ENCODE data around the gene ANKH.

ANKH gene

DNA sequence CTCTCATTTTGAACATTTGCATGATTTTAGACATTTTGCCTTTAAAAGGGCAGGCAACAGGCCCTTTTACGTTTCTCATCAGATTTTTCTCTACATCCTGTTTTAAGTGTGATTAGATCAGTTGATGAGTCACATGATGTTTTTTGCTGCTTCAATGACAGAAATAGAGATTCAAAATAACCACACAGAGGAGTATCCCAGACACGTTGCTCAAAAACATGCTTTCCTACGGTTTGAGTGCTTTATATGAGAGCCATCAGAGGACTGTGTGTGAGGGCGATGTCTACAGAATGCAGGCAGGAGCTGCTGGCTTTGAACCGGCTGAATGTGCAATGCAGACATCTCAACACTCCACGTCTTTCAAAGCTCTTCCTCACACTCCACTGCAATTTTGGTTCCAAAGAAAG is 165.0 kb downstream of the ANKH start:
- Histone ChIP-seq H3K4me1 (peaks cover 0 to 31% (median 5%) of the 10 kb centered on the region in 4 donors), H3K27me3 (no peaks in the 10 kb centered on the region), H3K36me3 (peaks cover 28 to 55% (median 49%) of the 10 kb centered on the region in 3 donors), H3K27ac (peak overlapping the region; percentile 45 to 65), H3K9me3 (no peaks in the 10 kb centered on the region), H3K4me3 (no peak overlapping the region)
- intact Hi-C loops (cut with DNase I; ENCODE audit: low total_unique reads) = no loop called here
- no peak for TF ChIP-seq CTCF (IDR thresholded peaks at IDR 0.05)
- DNase-seq = no peak

- Histone ChIP-seq H3K36me3 (peaks cover 18 to 44% (median 38%) of the 10 kb centered on the region in 3 donors), H3K27ac (peak overlapping the region; percentile 45 to 65), H3K4me1 (peaks cover 6 to 41% (median 16%) of the 10 kb centered on the region in 4 donors), H3K9me3 (no peaks in the 10 kb centered on the region), H3K27me3 (no peaks in the 10 kb centered on the region), H3K4me3 (no peak overlapping the region)
- TF ChIP-seq CTCF (IDR thresholded peaks at IDR 0.05) = no peak
- intact Hi-C loops (cut with DNase I; ENCODE audit: low total_unique reads) = no loop called here
- no peak for DNase-seq
Measured at GRCh38 chr5:14705556-14705955, 166.0 kb downstream of the ANKH start.

DNA sequence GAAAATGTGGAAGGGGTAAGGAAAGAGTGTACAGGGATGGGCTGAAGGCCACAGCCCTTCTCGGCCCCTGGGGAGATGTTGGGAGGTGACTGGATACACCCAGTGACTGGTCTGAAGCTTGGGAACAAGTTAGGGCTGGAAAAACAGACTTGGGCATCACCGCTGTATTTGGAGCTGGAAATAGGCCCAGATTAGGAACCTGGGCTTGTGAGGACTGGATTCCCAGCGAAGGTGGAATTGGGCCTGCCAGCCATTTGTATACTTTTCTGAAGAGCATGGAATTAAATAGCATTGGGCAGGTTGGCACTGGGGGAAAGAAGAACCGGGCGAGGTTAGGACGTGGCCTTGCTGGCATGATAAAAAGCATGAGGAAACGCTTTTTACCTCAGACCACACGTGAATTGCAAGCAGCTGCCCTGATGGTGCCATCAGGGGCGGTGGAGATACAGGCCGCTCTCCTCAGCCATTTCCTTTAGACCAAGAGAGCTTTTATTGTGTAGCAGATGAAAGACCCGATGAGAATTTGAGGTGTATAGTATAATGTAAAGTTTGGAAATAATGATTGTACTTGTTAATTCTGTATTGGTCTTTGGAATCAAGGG is 169.2 kb downstream of the ANKH start:
- H3K27me3 ChIP-seq = no peaks in the 10 kb centered on the region
- peaks cover 0 to 33% (median 20%) of the 10 kb centered on the region in 3 donors for H3K36me3 ChIP-seq
- peak overlapping the region; percentile 15 to 76 for H3K27ac ChIP-seq
- intact Hi-C loops (cut with DNase I; ENCODE audit: low total_unique reads) = no loop called here
- H3K9me3 ChIP-seq = no peaks in the 10 kb centered on the region
- no peak overlapping the region for H3K4me3 ChIP-seq
- no peak for DNase-seq
- TF ChIP-seq CTCF (IDR thresholded peaks at IDR 0.05) = no peak
- peaks cover 6 to 67% (median 33%) of the 10 kb centered on the region in 4 donors for H3K4me1 ChIP-seq

DNA sequence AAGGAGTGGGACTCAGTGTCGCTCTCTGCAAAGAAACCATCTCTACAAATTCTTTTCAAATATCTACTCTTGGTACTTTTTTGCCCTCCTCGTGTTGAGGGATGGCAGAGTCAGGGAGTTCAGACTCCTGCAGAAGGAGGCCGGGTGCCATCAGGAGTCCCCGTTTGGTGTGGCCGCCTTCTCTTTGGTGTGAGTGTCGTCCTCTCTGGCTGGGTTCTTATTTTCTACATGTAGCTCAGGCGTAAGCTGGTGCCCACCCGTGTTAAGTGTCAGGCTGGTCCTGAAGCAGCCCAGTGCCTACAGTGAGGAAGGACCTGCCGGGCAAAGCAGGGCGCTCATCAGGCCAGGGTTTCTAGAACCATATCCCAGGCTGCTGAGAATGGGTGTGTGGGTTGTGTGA is 170.0 kb downstream of the ANKH start:
- DNase-seq = no peak
- no peak overlapping the region for H3K4me3 ChIP-seq
- peaks cover 6 to 65% (median 35%) of the 10 kb centered on the region in 4 donors for H3K4me1 ChIP-seq
- H3K27ac ChIP-seq = peak overlapping the region; percentile 74 to 76
- intact Hi-C loops (cut with DNase I; ENCODE audit: low total_unique reads) = no loop called here
- no peaks in the 10 kb centered on the region for H3K9me3 ChIP-seq
- peaks cover 0 to 31% (median 20%) of the 10 kb centered on the region in 3 donors for H3K36me3 ChIP-seq
- no peak for TF ChIP-seq CTCF (IDR thresholded peaks at IDR 0.05)
- H3K27me3 ChIP-seq = no peaks in the 10 kb centered on the region

GRCh38 chr5:14700478-14701436 is 170.8 kb downstream of the ANKH start:
- no peak for TF ChIP-seq CTCF (IDR thresholded peaks at IDR 0.05)
- Histone ChIP-seq H3K36me3 (peaks cover 0 to 29% (median 19%) of the 10 kb centered on the region in 3 donors), H3K4me3 (no peak overlapping the region), H3K4me1 (peaks cover 6 to 60% (median 36%) of the 10 kb centered on the region in 4 donors), H3K27ac (peak overlapping the region; percentile 74 to 76), H3K9me3 (no peaks in the 10 kb centered on the region), H3K27me3 (no peaks in the 10 kb centered on the region)
- intact Hi-C loops (cut with DNase I; ENCODE audit: low total_unique reads) = no loop called here
- DNase-seq = no peak
